HepG2 (cell line): ENCODE data around the gene SHISA5. TPM values are rescaled to one million over a fixed set of nuclear protein-coding genes. Genes with fewer than 3 reads are reported as not detected.
"Not testable (repeated sequence)": the region's sequence is repeated elsewhere in the genome, so short reads cannot be mapped to it uniquely, and the experiment has no call there.

Source experiments
- ATAC-seq: fragments of 200-7000 bp; cut with Tn5 transposase; 3 replicates; pipeline ENCODE4 v1.9.1; 2020; ENCODE audit warnings: mild to moderate bottlenecking, moderate library complexity
- BruUV-seq: library from RNA; stranded (reverse); fragments of 400-500 nt; replicated peaks from 2 replicates; lab custom pipeline; 2021; lab: Mats Ljungman, UMichigan
- CTCF ChIA-PET: fragments of 300-600 bp; formaldehyde crosslinking; extraction: SDS; loops from one replicate; lab custom pipeline; 2021; ENCODE audit warnings: low total read pairs, inconsistent platforms, low intra/inter-chr PET ratio; lab: Yijun Ruan, JAX
- POLR2A ChIA-PET: fragments of 350-600 bp; sonication (Branson Sonifier 250); formaldehyde crosslinking; loops from one replicate; lab custom pipeline; 2020; ENCODE audit warnings: antibody characterized with exemption, inconsistent platforms; lab: Yijun Ruan, JAX
- DNase-seq: peaks from one replicate; pipeline ENCODE4 v3.0.0-alpha.2; 2015; ENCODE audit warnings: low spot score
- FAIRE-seq: peaks from 3 replicates; lab custom pipeline; 2011; peaks lifted over from hg19 to GRCh38; lab: Jason Lieb, UNC
- H2AFZ ChIP-seq: one replicate; pipeline ENCODE4 v1.6.1; 2011; ENCODE audit warnings: low read length, inconsistent platforms
- H3K27ac ChIP-seq: fragments of 300-600 bp; 3 replicates; pipeline ENCODE4 v1.8.0; 2011; ENCODE audit warnings: mixed run types, mild to moderate bottlenecking, mixed read lengths, low read length, inconsistent platforms; ENCODE audit not compliant: insufficient read depth; ENCODE audit errors: extremely low read length
- H3K27me3 ChIP-seq, 2 experiments: fragments of 200-600 bp in 1 of 2; 2 replicates in 1 of 2; 3 replicates in 1 of 2; pipeline versions ENCODE4 v1.6.0 to v1.8.0; 2011; ENCODE audit warnings: low read length in 2 of 2, mild to moderate bottlenecking in 2 of 2, moderate library complexity in 2 of 2, inconsistent platforms in 1 of 2; ENCODE audit not compliant: insufficient read depth in 2 of 2, control insufficient read depth in 1 of 2
- H3K36me3 ChIP-seq, 2 experiments: fragments of 200-600 bp in 1 of 2; replicated peaks in 1 of 2; 2 replicates in 1 of 2; 3 replicates in 1 of 2; pipeline versions ENCODE4 v1.5.1 to v1.8.0; 2011; ENCODE audit warnings: low read length in 2 of 2, inconsistent platforms in 1 of 2; ENCODE audit not compliant: insufficient read depth in 2 of 2, control insufficient read depth in 1 of 2
- H3K4me1 ChIP-seq: 2 replicates; pipeline ENCODE4 v1.5.1; 2012; ENCODE audit warnings: low read length, inconsistent platforms; ENCODE audit not compliant: insufficient read depth
- H3K4me2 ChIP-seq: 2 replicates; pipeline ENCODE4 v1.6.0; 2011; ENCODE audit warnings: low read depth, low read length, inconsistent platforms
- H3K4me3 ChIP-seq, 3 experiments: fragments of 200-600 bp in 1 of 3; sonication (generic), shearing (Covaris generic) in 1 of 3; replicated peaks in 1 of 3; 2 replicates each; pipeline ENCODE4 v1.5.1; 2011 to 2016; ENCODE audit warnings: low read length in 3 of 3, inconsistent platforms in 2 of 3, low read depth in 2 of 3, mild to moderate bottlenecking in 2 of 3, control low read depth in 1 of 3, mixed read lengths in 1 of 3; ENCODE audit not compliant: insufficient read depth in 1 of 3
- H3K79me2 ChIP-seq: one replicate; pipeline ENCODE4 v1.6.1; 2011; ENCODE audit warnings: low read length, inconsistent platforms; ENCODE audit not compliant: insufficient read depth
- H3K9ac ChIP-seq: 2 replicates; pipeline ENCODE4 v1.6.0; 2011; ENCODE audit warnings: mild to moderate bottlenecking, low read depth, low read length, inconsistent platforms; ENCODE audit not compliant: insufficient read depth
- H3K9me3 ChIP-seq: 2 replicates; pipeline ENCODE4 v1.5.1; 2012; ENCODE audit warnings: mild to moderate bottlenecking, low read length
- H4K20me1 ChIP-seq: 2 replicates; pipeline ENCODE4 v1.6.0; 2011; ENCODE audit warnings: inconsistent platforms, mild to moderate bottlenecking, low read length, moderate library complexity; ENCODE audit not compliant: insufficient read depth
- BRCA1 ChIP-seq: sonication (generic); formaldehyde crosslinking; IDR thresholded peaks from 2 replicates; pipeline ENCODE4 v1.4.0; 2020; ENCODE audit warnings: missing genetic modification reagents
- HHEX ChIP-seq: IDR thresholded peaks from 2 replicates; pipeline ENCODE4 v1.6.1; 2016; ENCODE audit warnings: control low read depth
- HMG20A ChIP-seq: IDR thresholded peaks from 2 replicates; pipeline ENCODE4 v1.6.1; 2016; ENCODE audit warnings: borderline replicate concordance
- KLF9 ChIP-seq: IDR thresholded peaks from 2 replicates; pipeline ENCODE4 v1.6.1; 2016; ENCODE audit warnings: low read depth
- NKX3-1 ChIP-seq: sonication (generic); formaldehyde crosslinking; IDR thresholded peaks from 2 replicates; pipeline ENCODE4 v1.5.0; 2020; ENCODE audit warnings: missing genetic modification reagents
- POLR2AphosphoS5 ChIP-seq: IDR thresholded peaks from 2 replicates; pipeline ENCODE4 v1.6.1; 2012; ENCODE audit warnings: low read depth, low read length
- RFXAP ChIP-seq: sonication (generic); formaldehyde crosslinking; IDR thresholded peaks from 2 replicates; pipeline ENCODE4 v1.4.0; 2020; ENCODE audit warnings: missing genetic modification reagents, borderline replicate concordance
- TCF7L2 ChIP-seq: IDR thresholded peaks from 2 replicates; pipeline ENCODE4 v1.6.1; 2011; ENCODE audit warnings: mild to moderate bottlenecking, low read depth, low read length, moderate library complexity
- TOPORS ChIP-seq: sonication (generic); formaldehyde crosslinking; IDR thresholded peaks from 2 replicates; pipeline ENCODE4 v1.8.0; 2023; ENCODE audit warnings: mild to moderate bottlenecking, missing genetic modification reagents
- TRAFD1 ChIP-seq: sonication (generic); formaldehyde crosslinking; IDR thresholded peaks from 2 replicates; pipeline ENCODE4 v1.5.1; 2020; ENCODE audit warnings: missing genetic modification reagents, mild to moderate bottlenecking, borderline replicate concordance
- TRIM24 ChIP-seq: sonication (generic); formaldehyde crosslinking; IDR thresholded peaks from 2 replicates; pipeline ENCODE4 v1.8.0; 2022; ENCODE audit warnings: mild to moderate bottlenecking, missing genetic modification reagents
- ZBTB20 ChIP-seq: sonication (generic); formaldehyde crosslinking; IDR thresholded peaks from 2 replicates; pipeline ENCODE4 v1.8.1; 2023; ENCODE audit warnings: missing genetic modification reagents, low read depth, mild to moderate bottlenecking, borderline replicate concordance
- ZNF101 ChIP-seq: sonication (generic); formaldehyde crosslinking; IDR thresholded peaks from 2 replicates; pipeline ENCODE4 v1.4.0; 2020; ENCODE audit warnings: mild to moderate bottlenecking, low read depth, missing genetic modification reagents, borderline replicate concordance
- ZNF121 ChIP-seq: sonication (generic); formaldehyde crosslinking; IDR thresholded peaks from 2 replicates; pipeline ENCODE4 v1.5.0; 2020; ENCODE audit warnings: mild to moderate bottlenecking, missing genetic modification reagents
- ZNF251 ChIP-seq: sonication (generic); formaldehyde crosslinking; IDR thresholded peaks from 2 replicates; pipeline ENCODE4 v1.9.0; 2021; ENCODE audit warnings: mild to moderate bottlenecking, missing genetic modification reagents
- ZNF264 ChIP-seq: sonication (generic); formaldehyde crosslinking; IDR thresholded peaks from 2 replicates; pipeline ENCODE4 v1.4.0; 2020; ENCODE audit warnings: missing genetic modification reagents
- WGBS: methylation state at CpG from one replicate; pipeline ENCODE4 v1.1.6; 2017; ENCODE audit warnings: low lambda C conversion rate; 5-methylcytosine and 5-hydroxymethylcytosine counted together
- in situ Hi-C: cut with HindIII; loops from 2 replicates; pipeline ENCODE4 v1.10.0; 2017; ENCODE audit warnings: low pct_unique_long_range_greater_than_20kb; ENCODE audit not compliant: extremely low pct_ligation_motif_present
- intact Hi-C: fragments of 100-400 bp; cut with micrococcal nuclease; formaldehyde crosslinking; loops from one replicate; pipeline ENCODE4 v1.10.0; 2022; ENCODE audit not compliant: unreplicated experiment
- polyA plus RNA-seq, 8 experiments: library from polyadenylated mRNA; depleted of rRNA in 3 of 8; stranded (reverse) in 7 of 8; unstranded in 1 of 8; fragments of >200 nt; fragmentation: Illumina TruSeq in 4 of 8; extraction: Trizol in 4 of 8; gene quantifications; 2 replicates each; pipeline versions ENCODE4 v1.2.1 to v1.2.3, GENCODE V29; 2011 to 2016; ENCODE audit warnings: low read depth in 4 of 8, missing spikeins in 1 of 8, mixed read lengths in 1 of 8; ENCODE audit not compliant: insufficient read depth in 1 of 8
- total RNA-seq, 5 experiments: library from RNA; depleted of rRNA; stranded (reverse); fragments of >200 nt; fragmentation: Illumina TruSeq; extraction: Trizol; gene quantifications; 2 replicates each; pipeline ENCODE4 v1.2.3, GENCODE V29; 2016; ENCODE audit warnings: low read depth in 1 of 5
- TF ChIP-seq, protein P1 (sequence below): IDR thresholded peaks from 2 replicates; pipeline ENCODE4 v1.6.1; 2016; ENCODE audit warnings: missing compliant biosample characterization, missing genetic modification reagents, borderline replicate concordance

The SHISA5 gene
- total and polyA plus RNA-seq, 2 of the 13 experiments (the other 11 are each of a cell fraction or from before 2014, with no cell fraction given) = 75.8 to 91.4 TPM

- peak overlapping the region; percentile 89 for H3K27ac ChIP-seq
Measured at GRCh38 chr3:48474031-48474430, 29.9 kb downstream of the SHISA5 start.

GRCh38 chr3:48473617-48473952, 30.4 kb downstream of the SHISA5 start:
- Histone ChIP-seq H3K4me1 (peaks cover 58% of the 10 kb centered on the region), H3K27me3 (no peaks in the 10 kb centered on the region; a peak in 1 of 5 replicates), H3K4me3 (peak overlapping the region; percentile 1 to 83 (median 61); a peak in 5 of 6 replicates), H2AFZ (no peak overlapping the region), H3K27ac (peak overlapping the region; percentile 89), H3K9ac (peak overlapping the region; percentile 80), H4K20me1 (no peaks in the 10 kb centered on the region), H3K36me3 (peaks cover 2 to 7% of the 10 kb centered on the region in 2 experiments; a peak in 1 of 5 replicates), H3K4me2 (peak overlapping the region; percentile 95), H3K79me2 (peaks cover 4% of the 10 kb centered on the region), H3K9me3 (no peaks in the 10 kb centered on the region)
- ChIA-PET CTCF (no interaction called here), POLR2A (interaction anchor here (0.9 to 3.2 kb wide), 41 partner anchors 9 to 660 kb away, joined by 3 to 41 read pairs (median 7); partner anchors contain the start of genes ATRIP, CCDC51, CDC25A and CELSR3)
- BruUV-seq = TSS peak; percentile 73
- 32% methylated on average over 5 of the region's 5 CpGs for WGBS
- no peak for FAIRE-seq
- no peak for ATAC-seq
- in situ Hi-C loops (no loop called here), intact Hi-C loops (loop anchor here (2.0 kb wide), 2 partner anchors 33 to 83 kb away; partner anchors contain the start of gene PFKFB4)
- no peak for DNase-seq
- TF ChIP-seq NKX3-1 (CRISPR knock-in tag) (no peak), ZNF251 (CRISPR knock-in tag) (no peak), TCF7L2 (no peak), TRIM24 (0 out of 2 replicates have a peak, but pooled peaks have one; percentile 3), ZNF101 (CRISPR knock-in tag) (no peak), HHEX (CRISPR knock-in tag) (no peak), BRCA1 (CRISPR knock-in tag) (no peak), TRAFD1 (CRISPR knock-in tag) (0 out of 2 replicates have a peak, but pooled peaks have one; percentile 14), ZNF264 (no peak), HMG20A (CRISPR knock-in tag) (no peak; the same call in 1 of the 2 replicates), KLF9 (CRISPR knock-in tag) (no peak), RFXAP (CRISPR knock-in tag) (0 out of 2 replicates have a peak, but pooled peaks have one; percentile 35), POLR2AphosphoS5 (0 out of 2 replicates have a peak, but pooled peaks have one; percentile 53), TOPORS (no peak), ZBTB20 (CRISPR knock-in tag) (no peak; the same call in 1 of the 2 replicates)
- TF ChIP-seq, protein P1, sequence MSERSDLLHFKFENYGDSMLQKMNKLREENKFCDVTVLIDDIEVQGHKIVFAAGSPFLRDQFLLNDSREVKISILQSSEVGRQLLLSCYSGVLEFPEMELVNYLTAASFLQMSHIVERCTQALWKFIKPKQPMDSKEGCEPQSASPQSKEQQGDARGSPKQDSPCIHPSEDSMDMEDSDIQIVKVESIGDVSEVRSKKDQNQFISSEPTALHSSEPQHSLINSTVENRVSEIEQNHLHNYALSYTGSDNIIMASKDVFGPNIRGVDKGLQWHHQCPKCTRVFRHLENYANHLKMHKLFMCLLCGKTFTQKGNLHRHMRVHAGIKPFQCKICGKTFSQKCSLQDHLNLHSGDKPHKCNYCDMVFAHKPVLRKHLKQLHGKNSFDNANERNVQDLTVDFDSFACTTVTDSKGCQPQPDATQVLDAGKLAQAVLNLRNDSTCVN (CRISPR knock-in tag) = no peak

More at GRCh38 chr3:48474031-48474430, 29.9 kb downstream of the SHISA5 start:
- TF ChIP-seq ZNF121 = 0 out of 2 replicates have a peak, but pooled peaks have one; percentile 7
- TF ChIP-seq, all 625 proteins: peak for 1; not testable (repeated sequence) for 624
- Histone ChIP-seq H3K4me1 (peaks cover 58% of the 10 kb centered on the region), H3K4me2 (peak overlapping the region; percentile 95), H3K9ac (peak overlapping the region; percentile 80; the same call in 1 of the 2 replicates), H3K4me3 (peak overlapping the region in 1 of 3 experiments; percentile 61; a peak in 1 of 6 replicates)
- FAIRE-seq, intact Hi-C loops, ATAC-seq, BruUV-seq, H3K27me3 ChIP-seq, in situ Hi-C loops, H3K79me2 ChIP-seq, DNase-seq, H3K36me3 ChIP-seq, H3K9me3 ChIP-seq, CTCF ChIA-PET, H4K20me1 ChIP-seq, H2AFZ ChIP-seq: not testable (repeated sequence)
- 93% methylated on average over 4 of the region's 4 CpGs for WGBS
- POLR2A ChIA-PET = interaction anchor here (0.9 to 3.2 kb wide), 35 partner anchors 8 to 660 kb away, joined by 3 to 41 read pairs (median 10); partner anchors contain the start of genes ATRIP, CCDC51, CDC25A and CELSR3
